Measurements from ENCODE around the gene ZNF385C. TPM values are rescaled to one million over a fixed set of nuclear protein-coding genes. Genes with fewer than 3 reads are reported as not detected.

Gene ZNF385C
- total RNA-seq, 2 donors from 2014 or later, result 2.3 to 11.8 TPM

DNA sequence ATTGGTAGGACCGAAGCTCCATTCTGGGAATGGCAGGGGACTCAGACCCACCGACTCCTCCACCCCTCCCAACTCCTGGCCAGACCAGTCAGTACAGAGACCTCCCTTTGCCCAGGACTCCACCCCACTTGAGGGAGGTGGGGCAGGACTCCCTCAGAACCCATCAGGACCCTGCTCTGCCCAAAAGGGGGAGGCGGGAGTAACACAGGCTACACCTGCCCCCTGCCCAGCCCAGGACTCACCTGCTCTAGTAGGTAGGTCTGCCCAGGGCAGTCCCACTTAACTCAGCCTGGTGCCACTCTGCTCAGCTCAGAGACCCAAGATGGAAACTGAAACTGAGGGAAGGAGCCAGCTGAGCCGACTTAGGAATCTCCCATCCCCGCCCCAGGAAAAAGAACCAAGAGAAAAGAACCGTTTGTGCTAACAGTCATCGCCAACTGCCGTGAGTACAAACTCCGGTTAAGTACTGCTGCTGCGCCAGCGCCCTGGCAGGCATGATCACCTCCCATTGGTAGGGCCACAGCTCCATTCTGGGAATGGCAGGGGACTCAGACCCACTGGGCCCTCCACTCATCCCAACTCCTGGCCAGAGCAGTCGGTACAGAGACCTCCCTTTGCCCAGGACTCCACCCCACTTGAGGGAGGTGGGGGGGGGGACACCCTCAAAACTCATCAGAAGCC is 13.7 kb upstream of the ZNF385C start:
- intact Hi-C loops (cut with DNase I), result no loop called here
- peak; percentile 18 for TF ChIP-seq POLR2AphosphoS5 (IDR thresholded peaks at IDR 0.05)
- TF ChIP-seq, protein P1, sequence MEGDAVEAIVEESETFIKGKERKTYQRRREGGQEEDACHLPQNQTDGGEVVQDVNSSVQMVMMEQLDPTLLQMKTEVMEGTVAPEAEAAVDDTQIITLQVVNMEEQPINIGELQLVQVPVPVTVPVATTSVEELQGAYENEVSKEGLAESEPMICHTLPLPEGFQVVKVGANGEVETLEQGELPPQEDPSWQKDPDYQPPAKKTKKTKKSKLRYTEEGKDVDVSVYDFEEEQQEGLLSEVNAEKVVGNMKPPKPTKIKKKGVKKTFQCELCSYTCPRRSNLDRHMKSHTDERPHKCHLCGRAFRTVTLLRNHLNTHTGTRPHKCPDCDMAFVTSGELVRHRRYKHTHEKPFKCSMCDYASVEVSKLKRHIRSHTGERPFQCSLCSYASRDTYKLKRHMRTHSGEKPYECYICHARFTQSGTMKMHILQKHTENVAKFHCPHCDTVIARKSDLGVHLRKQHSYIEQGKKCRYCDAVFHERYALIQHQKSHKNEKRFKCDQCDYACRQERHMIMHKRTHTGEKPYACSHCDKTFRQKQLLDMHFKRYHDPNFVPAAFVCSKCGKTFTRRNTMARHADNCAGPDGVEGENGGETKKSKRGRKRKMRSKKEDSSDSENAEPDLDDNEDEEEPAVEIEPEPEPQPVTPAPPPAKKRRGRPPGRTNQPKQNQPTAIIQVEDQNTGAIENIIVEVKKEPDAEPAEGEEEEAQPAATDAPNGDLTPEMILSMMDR (IDR thresholded peaks at IDR 0.05), result no peak
- Histone ChIP-seq H3K27ac (peak overlapping the region; percentile 85 to 95), H3K27me3 (replicated peaks; ENCODE audit: insufficient read depth) (no peaks in the 10 kb centered on the region), H3K9me3 (no peaks in the 10 kb centered on the region), H3K4me3 (peak overlapping the region; percentile 39 to 57), H3K36me3 (no peaks in the 10 kb centered on the region), H3K4me1 (replicated peaks) (peaks cover 16% of the 10 kb centered on the region)
- 1% methylated on average over 12 of the region's 12 CpGs for WGBS
- peak; percentile 28 for DNase-seq (ENCODE audit: low spot score)

DNA sequence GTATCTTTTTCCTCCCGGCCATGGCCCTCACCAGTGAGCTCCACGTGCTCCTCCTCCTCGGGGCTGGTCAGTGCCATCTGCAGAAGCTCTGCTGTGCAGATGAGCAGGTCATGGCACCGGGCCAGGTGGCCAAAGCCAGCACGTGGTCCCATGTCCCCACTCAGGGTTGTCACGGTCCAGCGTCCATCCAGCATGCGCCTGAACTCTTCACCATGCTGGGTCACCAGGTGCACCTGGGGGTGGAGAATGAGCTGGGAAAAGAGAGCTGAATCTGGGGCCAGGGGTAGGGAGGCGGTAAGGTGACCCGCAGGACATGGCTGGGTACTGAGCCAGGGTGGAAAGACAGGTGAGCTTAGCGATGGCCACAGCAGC is 13.0 kb upstream of the ZNF385C start:
- Histone ChIP-seq H3K9me3 (no peaks in the 10 kb centered on the region), H3K4me3 (peak overlapping the region in 1 of 2 donors; percentile 57), H3K36me3 (no peaks in the 10 kb centered on the region), H3K4me1 (replicated peaks) (peaks cover 16% of the 10 kb centered on the region), H3K27ac (peak overlapping the region; percentile 85 to 95), H3K27me3 (replicated peaks; ENCODE audit: insufficient read depth) (no peaks in the 10 kb centered on the region)
- intact Hi-C loops (cut with DNase I), result no loop called here
- no peak for DNase-seq (ENCODE audit: low spot score)
- WGBS, result 85% methylated on average over 11 of the region's 11 CpGs
- TF ChIP-seq POLR2AphosphoS5 (IDR thresholded peaks at IDR 0.05), result no peak

DNA sequence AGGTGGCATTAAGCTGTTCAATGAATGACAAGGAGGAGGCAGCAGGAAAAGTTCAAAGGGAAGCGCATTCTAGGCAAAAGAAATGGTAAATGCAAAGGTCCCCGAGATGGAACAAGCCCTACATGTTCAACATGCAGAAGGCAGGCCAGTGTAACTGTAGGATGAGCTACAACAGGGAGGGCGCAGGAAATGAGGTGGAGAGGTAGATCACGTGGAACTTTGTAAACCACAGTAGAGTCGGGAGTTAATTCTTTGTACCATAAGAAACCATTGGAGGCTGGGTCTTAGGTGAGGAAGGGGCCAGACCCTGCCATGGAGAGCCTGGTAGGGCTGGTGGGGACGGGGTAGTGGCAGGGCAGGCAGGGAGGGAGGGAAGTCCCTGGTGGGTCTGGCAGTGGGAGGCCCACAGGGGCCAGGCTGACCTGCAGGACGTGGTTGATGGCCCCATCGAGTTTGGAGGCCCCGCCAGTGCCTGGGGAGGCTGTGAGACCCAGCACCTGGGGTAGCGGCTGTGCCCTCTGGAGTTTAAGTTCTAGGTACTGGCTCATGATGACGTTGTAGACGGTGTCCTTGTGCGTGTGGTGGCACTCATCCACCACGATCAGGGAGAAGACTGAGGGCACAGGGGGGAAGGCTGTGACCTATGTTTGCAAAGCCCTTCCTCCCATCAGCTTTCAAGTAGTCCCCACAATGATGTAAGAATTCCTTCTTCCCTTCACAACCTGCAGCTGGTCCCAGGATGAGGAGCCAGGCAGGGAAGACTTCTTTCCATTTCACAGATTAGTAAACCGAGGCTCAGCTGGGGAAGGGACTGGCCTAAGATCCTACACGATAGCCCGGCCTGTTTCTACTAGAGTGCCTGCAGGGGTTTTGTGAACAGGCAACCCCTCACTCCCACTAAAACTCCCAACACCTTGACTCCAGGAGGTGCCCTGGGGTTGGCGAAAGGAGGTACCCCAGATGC is 12.3 kb upstream of the ZNF385C start:
- H3K36me3 ChIP-seq, result peaks cover 0 to 2% of the 10 kb centered on the region in 2 donors
- no peaks in the 10 kb centered on the region for H3K9me3 ChIP-seq
- no peak for DNase-seq (ENCODE audit: low spot score)
- H3K27me3 ChIP-seq (replicated peaks; ENCODE audit: insufficient read depth), result no peaks in the 10 kb centered on the region
- WGBS, result 90% methylated on average over 18 of the region's 18 CpGs
- TF ChIP-seq POLR2AphosphoS5 (IDR thresholded peaks at IDR 0.05) (no peak), POLR2A (IDR thresholded peaks at IDR 0.05) (no peak)
- TF ChIP-seq, protein P1 (IDR thresholded peaks at IDR 0.05), result no peak
- H3K27ac ChIP-seq, result peak overlapping the region in 1 of 2 donors; percentile 95
- intact Hi-C loops (cut with DNase I), result no loop called here
- no peak overlapping the region for H3K4me3 ChIP-seq
- peaks cover 16% of the 10 kb centered on the region for H3K4me1 ChIP-seq (replicated peaks)

DNA sequence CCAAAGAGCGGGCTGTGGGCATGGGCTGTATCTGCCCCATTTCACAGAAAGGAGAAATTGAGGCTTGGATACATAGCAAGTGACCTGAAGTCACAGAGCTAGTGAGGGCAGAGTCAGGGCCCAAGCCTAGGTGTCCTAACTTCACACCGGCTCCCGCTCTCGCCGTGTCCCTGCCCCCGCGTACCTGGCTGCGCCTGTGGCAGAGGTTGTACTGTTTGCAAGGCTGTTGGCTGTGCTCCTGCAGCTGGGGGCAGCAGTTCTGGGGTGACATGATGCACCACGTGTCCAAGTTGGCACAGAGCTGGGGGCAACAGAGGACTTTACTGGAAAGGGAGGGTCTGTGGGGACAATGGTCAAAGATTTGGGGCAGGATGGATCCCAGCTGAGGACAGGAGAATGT is 10.8 kb upstream of the ZNF385C start:
- TF ChIP-seq POLR2AphosphoS5 (IDR thresholded peaks at IDR 0.05), result no peak
- TF ChIP-seq, protein P1 (IDR thresholded peaks at IDR 0.05), result no peak
- TF ChIP-seq POLR2A (IDR thresholded peaks at IDR 0.05), result no peak
- DNase-seq (ENCODE audit: low spot score), result no peak
- no peak overlapping the region for H3K27ac ChIP-seq
- H3K36me3 ChIP-seq, result peaks cover 0 to 5% of the 10 kb centered on the region in 2 donors
- peaks cover 16% of the 10 kb centered on the region for H3K4me1 ChIP-seq (replicated peaks)
- H3K4me3 ChIP-seq, result no peak overlapping the region
- intact Hi-C loops (cut with DNase I), result no loop called here
- no peaks in the 10 kb centered on the region for H3K9me3 ChIP-seq
- no peaks in the 10 kb centered on the region for H3K27me3 ChIP-seq (replicated peaks; ENCODE audit: insufficient read depth)
- 89% methylated on average over 7 of the region's 9 CpGs for WGBS

All from prostate gland (tissue), 2 donors.